NCI-H748 treated with DMSO at 0.1 percent for 48 hours (cell line): Measurements from ENCODE around the gene CT45A10.
A peak's percentile ranks its signal among the peaks of the same experiment; 100 is the strongest.
"Not testable (repeated sequence)": the region's sequence is repeated elsewhere in the genome, so short reads cannot be mapped to it uniquely, and the experiment has no call there.

ENCODE experiments used
- DNase-seq: peaks from one replicate; lab custom pipeline; 2025; lab: John Stamatoyannopoulos, UW

The CT45A10 gene, protein sequence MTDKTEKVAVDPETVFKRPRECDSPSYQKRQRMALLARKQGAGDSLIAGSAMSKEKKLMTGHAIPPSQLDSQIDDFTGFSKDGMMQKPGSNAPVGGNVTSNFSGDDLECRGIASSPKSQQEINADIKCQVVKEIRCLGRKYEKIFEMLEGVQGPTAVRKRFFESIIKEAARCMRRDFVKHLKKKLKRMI

DNA sequence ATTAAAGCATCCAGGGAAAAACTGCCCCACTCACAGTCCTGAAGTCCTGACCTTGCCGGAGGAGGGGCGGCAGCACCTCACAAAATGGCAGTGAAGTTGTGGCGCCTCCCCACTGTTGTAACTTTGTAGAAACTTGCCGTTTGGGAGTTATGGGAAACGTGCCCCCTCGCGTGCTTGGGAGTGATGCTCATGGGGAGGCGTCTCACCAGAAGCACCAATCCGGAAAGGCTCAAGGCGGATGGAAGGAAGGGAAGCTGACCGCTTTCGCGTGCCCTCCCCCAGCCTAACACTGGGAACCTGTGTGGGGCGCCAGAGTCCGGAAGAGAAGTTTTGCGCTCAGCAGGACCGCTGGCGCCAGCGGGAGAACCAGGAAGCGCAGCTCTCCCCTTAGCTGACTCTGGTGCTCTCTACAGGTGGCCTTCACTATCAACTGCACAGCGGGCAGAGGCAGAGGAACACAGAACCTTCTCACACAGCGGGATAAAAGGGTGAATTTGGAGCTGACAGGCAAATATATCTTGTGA, at the start of gene CT45A10, which contains the start of gene SAGE1:
Gene CT45A10, minus strand, starts transcription at position 151 of the 524 bp plus-strand sequence. CDS start 8,100 bp downstream, outside the sequence.
Gene SAGE1, plus strand, starts transcription at position 423 of the 524 bp plus-strand sequence. CDS start 2,527 bp downstream, outside the sequence.
- DNase-seq, result no peak

DNA sequence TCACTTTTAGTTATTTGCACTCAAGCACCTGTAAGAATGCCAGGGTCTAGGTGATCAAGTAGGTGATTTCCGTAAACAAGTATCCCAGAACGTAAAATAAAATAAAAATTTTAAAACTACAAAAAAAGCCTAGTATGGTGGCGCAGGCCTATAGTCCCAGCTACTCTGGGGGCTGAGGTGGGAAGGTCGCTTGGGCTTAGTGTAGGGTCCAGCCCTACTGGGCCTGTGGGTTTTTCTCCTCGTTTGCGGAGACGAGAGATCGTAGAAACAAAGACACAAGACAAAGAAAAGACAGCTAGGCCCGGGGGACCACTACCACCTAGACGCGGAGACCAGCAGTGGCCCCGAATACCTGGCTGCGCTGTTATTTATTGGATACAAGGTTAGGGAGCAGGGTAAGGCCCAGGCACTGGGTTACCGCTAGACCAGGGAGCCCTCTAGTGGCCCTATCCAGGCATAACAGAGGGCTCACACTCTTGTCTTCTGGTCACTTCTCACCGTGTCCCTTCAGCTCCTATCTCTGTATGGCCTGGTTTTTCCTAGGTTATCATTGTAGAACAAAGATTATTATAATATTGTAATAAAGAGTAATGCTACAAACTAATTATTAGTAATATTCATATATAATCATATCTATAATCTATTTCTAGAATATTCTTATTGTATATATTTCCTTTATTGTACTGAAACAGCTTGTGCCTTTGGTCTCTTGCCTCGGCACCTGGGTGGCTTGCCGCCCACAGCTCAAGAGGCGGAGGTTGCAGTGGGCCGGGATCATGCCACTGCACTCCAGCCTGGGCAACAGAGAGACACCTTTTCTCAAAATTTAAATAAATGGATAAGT, 38.6 kb upstream of the CT45A10 start:
- peak; percentile 4 for DNase-seq

DNA sequence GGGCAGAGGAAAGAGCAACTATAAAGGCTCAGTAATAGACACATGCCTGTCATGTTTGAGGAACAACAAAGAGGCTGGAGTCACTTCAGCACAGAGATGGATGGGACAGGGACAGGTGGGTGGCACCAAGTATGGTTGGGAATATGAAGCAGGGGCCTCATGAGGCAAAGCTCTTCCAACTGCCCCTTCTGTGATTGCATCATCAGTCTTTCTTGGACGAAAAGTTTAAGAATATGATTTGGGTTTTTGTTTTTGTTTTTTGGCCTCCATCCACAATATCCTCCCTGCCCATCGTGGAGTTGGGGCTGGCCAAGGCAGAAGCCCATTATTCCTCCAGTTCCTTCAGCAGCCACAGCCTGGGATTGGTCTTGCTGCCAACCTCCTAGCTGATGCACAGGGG, 34.7 kb upstream of the CT45A10 start:
- no peak for DNase-seq

DNA sequence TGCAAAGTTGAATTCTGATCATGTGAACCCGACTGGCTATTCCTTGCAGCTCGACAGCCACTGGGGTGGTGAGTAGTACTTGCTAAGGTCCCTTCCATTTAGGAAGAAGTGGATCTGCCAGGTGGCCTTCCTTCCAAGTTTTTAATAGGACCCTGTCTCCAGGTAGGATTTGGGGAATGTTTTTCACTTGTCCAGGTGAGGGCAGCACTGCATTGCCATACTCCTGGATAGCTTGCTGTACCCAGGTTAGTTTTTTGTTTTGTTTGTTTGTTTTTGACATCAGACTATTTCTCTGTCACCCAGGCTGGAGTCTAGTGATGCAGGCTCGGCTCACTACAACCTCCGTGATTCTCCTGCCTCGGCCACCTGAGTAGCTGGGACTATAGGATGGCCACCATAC, 30.1 kb upstream of the CT45A10 start:
- peak; percentile 2 for DNase-seq

DNA sequence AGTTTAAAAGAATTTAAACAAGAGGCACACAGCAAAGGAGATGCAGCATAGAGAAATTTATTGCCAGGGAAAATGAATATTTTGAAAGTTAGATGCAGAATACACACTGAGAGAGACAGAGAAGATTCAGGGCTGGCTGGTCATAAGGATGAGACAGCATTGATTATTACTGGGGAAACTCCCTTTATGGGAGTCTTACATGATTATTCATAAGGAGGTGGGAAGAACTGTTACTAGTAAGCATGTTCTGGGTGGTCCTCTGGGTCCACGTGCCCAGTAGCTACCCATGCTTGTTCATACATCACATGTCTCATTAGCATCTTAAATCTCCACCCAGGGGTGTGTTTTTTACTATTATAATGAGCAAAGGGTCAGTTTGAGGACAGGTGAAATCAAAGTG, 27.3 kb upstream of the CT45A10 start:
- DNase-seq, result not testable (repeated sequence)

DNA sequence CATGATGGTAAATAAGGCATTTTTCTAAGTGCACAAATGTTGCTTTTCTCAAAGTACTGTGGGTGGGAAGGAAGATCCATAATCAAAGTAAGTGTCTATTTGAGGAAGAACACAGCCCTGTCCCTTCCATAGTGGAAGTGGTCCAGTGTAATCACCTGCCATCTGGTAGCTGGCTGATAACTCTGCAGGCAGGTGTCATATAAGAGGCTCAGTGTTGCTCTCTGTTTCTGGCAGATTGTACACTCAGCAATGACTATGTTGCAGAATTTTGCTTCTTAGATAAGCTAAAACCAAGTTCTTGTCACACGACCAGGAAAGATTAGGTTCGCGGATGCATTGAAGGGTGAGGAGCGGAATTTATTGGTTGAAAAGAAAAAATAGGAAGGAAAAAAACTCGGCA, 21.2 kb upstream of the CT45A10 start:
- no peak for DNase-seq

DNA sequence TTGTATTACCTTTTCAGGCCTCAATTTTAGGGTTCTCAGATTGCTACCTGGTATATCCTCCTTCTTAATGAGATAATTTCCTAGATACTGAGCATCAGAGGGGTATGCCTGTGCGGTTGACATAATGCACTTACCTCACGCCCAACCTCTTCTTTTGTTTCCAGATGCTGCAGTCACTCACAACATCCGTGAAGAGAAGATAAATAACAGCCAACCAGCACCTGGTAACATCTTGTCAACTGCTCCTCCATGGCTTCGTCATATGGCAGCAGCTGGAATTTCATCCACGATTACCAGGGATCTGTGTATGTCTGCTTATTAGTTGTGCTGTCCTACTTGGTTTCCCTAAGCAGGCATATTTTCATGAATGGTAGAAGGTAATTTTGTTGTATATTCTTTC, 17.0 kb upstream of the CT45A10 start:
- no peak for DNase-seq

DNA sequence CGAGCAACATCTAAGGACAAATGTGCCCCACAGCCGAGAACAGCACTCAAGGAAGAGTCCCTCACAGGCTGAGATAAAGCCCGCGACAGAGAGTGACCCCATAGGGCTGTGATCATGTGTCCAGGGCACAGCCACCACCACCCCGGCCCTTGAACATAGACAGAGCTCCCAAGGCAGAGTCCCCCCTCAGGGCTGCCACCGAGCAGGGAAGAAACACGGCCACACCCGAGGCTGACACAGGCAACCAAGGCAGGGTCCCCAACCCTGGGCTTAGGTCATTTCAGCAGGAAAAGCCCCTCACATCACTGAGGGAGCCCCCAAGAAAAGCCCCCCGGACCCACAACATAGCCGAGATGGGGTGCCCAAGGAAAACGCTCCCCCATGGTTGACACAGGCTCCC, 463 bp downstream of the CT45A10 start:
- no peak for DNase-seq

DNA sequence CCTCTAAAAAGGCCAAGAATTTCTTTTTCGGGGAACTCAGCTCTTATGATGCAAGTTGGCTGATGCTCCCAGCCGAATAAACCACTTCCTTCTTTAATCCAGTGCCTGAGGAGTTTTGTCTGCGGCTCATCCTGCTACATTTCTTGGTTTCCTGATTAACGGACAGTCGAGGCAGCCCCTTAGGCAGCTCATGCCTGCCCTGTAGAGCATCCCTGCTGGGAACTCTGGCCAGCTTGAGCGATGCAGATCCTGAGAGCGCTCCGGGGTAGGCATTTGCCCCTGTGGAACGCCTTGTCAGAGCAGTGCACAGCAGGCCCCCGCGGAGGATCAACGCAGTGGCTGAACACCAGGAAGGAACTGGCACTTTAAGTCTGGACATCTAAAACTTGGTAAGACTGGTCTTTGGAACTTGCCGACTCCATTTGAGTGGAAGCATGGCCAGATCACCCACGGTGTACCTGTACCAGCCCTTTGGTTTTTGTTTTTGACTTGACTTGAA, 3.1 kb downstream of the CT45A10 start:
- DNase-seq, result no peak

DNA sequence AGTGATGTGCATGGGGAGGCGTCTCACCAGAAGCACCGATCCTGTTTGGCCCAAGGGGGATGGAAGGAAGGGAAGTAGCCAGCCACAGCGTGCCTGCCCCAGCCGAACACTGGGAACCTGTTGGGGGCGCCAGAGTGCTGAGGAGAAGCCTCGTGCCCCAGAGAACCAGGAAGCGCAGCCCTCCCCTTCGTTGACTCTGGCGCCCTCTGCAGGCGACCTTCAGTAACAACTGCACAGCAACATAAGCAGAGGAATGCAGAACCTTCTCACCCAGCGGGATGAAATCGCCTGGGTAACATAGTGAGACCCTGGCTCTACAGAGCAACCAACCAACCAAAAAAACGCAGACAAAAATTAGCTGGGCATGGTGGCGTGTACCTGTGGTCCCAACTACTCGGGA, 4.3 kb downstream of the CT45A10 start:
- peak; percentile 2 for DNase-seq

DNA sequence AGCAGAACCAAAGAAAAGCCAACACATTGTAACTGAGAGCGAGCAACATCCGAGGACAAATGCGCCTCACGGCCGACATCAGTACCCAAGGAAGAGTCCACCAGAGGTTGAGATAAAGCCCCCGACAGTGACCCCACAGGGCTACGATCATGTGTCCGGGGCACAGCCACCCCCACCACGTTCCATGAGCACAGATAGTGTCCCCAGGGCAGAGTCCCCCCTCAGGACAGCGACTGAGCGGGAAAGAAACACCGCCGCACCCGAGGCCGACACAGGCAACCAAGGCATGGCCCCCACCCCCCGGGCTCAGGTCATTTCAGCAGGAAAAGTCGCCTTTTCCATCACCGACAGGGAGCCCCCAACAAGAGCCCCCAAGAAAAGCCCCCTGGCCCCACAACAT, 5.0 kb downstream of the CT45A10 start:
- not testable (repeated sequence) for DNase-seq

DNA sequence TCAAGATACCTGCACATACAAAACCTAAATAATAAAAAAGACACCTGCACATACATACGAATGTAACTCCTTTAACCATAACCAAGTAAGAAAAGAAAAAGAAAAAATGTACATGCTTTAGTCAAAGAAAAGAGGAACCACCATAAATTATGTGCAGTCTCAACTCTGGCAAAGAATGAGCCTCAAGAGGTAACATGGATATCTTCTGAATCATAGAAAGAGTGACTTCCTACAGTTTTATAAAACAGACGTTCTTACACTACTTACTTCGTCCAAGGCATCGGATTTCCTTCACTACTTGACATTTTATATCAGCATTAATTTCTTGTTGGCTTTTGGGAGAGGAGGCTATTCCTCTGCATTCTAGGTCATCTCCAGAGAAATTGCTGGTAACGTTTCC, 10.5 kb downstream of the CT45A10 start:
- DNase-seq, result not testable (repeated sequence)

DNA sequence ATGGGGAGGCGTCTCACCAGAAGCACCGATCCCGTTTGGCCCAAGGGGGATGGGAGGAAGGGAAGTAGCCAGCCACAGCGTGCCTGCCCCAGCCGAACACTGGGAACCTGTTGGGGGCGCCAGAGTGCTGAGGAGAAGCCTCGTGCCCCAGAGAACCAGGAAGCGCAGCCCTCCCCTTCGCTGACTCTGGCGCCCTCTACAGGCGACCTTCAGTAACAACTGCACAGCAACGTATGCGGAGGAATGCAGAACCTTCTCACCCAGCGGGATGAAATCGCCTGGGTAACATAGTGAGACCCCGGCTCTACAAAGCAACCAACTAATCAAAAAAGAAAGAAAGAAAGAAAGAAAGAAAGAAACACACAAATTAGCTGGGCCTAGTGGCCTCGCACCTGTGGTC, 21.5 kb downstream of the CT45A10 start, which contains the start of gene CT45A9:
Gene CT45A9, minus strand, starts transcription at position 101 of the 400 bp plus-strand sequence. CDS start 3,751 bp downstream, outside the sequence.
- DNase-seq, result not testable (repeated sequence)

DNA sequence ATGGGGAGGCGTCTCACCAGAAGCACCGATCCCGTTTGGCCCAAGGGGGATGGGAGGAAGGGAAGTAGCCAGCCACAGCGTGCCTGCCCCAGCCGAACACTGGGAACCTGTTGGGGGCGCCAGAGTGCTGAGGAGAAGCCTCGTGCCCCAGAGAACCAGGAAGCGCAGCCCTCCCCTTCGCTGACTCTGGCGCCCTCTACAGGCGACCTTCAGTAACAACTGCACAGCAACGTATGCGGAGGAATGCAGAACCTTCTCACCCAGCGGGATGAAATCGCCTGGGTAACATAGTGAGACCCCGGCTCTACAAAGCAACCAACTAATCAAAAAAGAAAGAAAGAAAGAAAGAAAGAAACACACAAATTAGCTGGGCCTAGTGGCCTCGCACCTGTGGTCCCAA, 38.8 kb downstream of the CT45A10 start, which contains the start of gene CT45A8:
Gene CT45A8, minus strand, starts transcription at position 101 of the 400 bp plus-strand sequence. CDS start 3,755 bp downstream, outside the sequence.
- not testable (repeated sequence) for DNase-seq

DNA sequence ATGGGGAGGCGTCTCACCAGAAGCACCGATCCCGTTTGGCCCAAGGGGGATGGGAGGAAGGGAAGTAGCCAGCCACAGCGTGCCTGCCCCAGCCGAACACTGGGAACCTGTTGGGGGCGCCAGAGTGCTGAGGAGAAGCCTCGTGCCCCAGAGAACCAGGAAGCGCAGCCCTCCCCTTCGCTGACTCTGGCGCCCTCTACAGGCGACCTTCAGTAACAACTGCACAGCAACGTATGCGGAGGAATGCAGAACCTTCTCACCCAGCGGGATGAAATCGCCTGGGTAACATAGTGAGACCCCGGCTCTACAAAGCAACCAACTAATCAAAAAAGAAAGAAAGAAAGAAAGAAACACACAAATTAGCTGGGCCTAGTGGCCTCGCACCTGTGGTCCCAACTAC, 56.1 kb downstream of the CT45A10 start, which contains the start of gene CT45A7:
Gene CT45A7, minus strand, starts transcription at position 101 of the 400 bp plus-strand sequence. CDS start 3,747 bp downstream, outside the sequence.
- DNase-seq, result not testable (repeated sequence)
